HG03159 (cell line): ENCODE results near the gene CMSS1.
"Not testable (repeated sequence)": the region's sequence is repeated elsewhere in the genome, so short reads cannot be mapped to it uniquely, and the experiment has no call there.

Source experiments
- ATAC-seq: cut with Tn5 transposase; IDR thresholded peaks from one replicate; pipeline ENCODE4 v1.9.1; 2021; ENCODE audit warnings: mild to moderate bottlenecking, moderate library complexity; ENCODE audit not compliant: unreplicated experiment

Gene CMSS1

GRCh38 chr3:100075196-100075595 lies 257.5 kb downstream of the CMSS1 start:
- no peak for ATAC-seq

DNA sequence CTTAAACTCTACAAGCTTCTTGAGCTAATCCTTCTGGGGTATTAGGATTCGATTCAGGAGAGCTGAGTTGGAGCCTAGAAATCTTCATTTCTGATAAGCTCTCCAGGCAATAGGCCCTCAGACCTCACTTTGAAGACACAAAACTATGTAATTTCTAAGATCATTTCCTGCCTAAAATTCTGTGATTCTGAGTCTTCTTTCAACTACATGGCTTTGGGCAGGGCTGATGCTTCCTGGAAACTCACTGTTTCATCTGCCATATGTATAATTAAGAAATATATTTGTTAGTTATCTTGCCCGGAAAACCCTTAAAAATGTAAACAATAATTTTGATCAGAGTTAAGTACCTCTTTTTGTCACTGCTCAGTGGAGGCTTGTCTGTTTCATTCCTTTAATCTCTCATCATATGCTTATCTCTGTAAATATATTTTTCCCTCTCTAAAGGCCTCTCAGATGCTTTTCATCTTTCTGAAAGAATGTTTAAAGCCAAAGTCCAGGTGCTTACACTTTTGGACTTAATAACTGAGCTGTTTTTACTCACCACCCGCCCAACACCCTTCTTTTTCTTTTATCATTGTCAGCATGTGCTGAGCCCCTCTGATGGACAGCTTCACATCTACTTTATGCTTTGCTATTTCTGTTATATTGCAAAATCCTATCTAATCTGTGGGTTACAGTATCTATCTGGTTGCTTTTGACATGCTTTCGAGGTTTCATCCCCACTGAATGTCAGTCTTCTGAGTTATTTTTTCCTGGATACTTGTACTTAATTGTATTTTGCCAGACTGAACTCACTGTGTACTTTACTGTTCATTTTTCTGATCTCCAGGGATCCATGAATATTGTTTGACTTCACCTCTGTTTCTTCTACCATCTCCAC lies 258.4 kb downstream of the CMSS1 start:
- no peak for ATAC-seq

DNA sequence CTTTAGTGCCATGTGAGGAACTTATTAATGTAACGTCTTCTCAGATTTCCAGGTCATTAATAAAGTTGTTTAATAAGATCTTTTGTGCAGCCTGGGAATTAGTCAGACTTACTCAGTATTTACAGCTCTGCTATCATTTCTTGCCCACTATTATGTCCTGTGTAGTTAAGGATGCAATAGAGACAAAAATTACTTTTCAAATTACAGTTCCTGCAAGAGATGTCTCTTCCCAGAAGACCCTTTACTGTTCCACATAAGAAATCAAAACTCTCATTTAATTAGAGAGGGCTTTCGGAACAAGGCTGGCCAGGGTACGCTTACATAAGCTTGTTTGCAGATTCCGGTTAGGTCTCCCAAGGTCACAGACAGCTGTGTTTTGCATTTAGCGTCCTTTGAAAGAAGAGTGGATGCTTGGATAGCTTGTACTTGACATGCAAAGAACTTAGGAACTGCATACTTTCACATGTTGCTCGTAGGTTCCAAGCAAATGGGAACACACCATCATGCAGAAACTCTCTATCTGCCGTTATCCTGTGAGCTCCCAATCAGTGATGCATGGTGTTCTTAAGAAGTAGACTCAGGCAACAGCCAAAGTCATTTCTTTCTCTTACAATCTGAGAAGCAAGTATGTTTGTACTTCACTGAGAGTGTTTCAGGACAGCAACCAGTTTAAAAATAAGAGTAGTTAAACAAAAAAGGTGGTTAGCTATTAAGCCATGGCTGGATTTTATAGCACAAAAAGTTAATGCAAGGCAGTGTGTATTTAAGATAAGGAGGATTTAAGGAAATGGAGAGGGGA lies 259.3 kb downstream of the CMSS1 start:
- no peak for ATAC-seq

DNA sequence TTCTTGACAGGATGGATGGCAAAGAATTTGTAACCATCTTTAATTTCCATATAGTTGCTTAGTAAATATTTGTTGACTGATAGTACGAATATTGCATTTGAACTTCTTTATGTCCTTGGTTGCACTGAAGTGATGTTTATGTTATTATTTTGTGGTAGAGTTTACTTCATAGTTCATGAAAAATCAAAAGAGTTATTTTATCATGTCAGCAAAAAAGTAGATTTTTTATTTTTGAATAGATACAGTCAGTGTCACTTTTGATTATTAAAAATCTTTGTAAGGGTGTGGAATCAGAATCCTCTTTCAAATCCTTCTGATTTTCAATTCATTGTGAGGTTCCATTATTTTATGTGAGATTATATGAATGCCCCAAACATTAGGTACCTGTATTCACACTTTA lies 261.7 kb downstream of the CMSS1 start:
- no peak for ATAC-seq

GRCh38 chr3:100080573-100080972 lies 262.9 kb downstream of the CMSS1 start:
- ATAC-seq, result no peak

DNA sequence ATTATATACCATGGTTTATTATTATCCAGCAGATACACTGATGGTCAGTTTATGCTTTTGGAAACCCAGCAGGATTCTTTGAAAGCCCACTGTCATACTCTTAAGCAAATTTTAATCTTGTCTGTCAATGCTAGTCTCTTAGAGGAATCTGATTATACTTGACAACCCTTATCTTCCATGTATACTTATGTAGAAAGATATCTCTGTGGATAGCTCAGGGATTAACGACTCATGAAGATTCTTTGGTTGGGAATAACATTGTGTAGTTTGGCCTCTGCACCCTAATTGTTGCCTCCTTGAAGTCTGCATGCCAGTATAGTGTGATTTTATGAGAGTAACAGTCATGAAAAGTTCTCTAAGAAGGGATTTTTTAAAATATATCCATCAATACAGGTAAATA lies 263.6 kb downstream of the CMSS1 start:
- ATAC-seq, result no peak

DNA sequence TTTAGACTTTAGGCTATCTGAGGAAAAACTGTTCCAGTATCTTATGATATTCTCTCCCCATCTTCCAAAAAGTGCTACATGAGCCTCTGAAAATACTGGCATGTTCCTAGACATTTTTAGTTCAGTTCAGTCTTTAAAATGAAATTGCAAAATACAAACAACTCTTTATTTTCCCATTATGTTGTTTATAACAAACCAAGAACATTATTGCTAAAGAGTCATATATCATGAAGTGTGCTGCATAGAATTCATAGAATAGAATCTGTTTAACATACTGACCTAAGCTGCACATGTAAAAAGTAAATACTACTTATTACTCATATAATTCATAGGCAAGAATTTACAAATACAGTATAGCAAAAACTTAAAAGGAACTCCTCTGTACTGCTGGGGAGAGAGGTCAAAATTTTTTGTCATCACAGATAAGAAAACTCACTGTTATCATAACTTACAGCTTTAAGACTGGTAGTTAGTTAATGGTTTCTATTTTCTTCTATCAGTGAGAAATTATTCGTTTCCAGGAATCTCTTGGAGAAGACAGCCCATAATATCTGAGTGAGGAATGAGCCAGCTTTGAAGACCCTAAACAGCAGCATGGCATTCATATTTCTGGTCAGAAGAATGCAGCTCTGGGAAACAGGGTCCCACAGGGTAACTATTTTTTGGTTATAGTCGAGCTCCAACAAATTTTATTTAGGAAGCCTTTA lies 264.5 kb downstream of the CMSS1 start:
- no peak for ATAC-seq

- ATAC-seq, result no peak
Measured at GRCh38 chr3:100082714-100083113, 265.1 kb downstream of the CMSS1 start.

DNA sequence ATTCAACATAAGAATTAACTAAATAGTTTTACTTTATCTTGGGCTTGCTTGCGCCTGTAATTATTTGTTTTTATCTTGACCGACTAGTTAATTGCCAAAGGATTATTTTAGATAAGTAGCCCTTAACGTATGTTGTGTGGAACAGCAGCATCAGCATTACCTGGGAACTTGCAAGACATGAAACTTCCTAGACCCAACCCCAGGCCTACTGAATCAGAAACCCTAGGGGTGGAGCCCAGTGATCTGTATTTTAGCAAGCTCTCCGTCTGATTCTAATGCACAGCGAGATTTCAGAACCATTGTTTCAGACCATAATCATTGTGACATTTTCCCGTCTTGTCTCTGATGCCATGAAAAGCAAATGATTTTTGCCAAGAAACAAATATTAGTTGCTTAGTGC lies 265.5 kb downstream of the CMSS1 start:
- no peak for ATAC-seq

- ATAC-seq, result no peak
Measured at GRCh38 chr3:100084100-100084806, 266.6 kb downstream of the CMSS1 start.

- ATAC-seq, result no peak
Measured at GRCh38 chr3:100086401-100086800, 268.7 kb downstream of the CMSS1 start.

DNA sequence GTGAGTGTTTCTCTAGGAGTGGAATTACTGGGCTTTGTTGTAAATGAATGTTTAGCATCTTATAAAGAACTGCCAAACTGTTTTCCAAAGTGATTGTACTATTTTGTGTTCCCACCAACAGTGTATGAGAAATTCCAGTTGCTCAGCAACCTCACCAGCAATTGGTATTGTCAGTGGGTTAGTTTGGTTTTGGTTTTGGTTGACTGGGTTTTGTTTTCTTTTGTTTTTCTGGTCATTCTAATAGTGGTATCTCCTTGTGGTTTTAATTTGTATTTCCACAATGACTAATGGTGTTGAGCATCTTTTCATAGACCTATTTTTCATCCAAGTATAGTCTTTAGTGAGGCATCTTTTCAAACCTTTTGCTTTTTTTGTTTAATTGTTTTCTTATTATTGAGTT lies 269.5 kb downstream of the CMSS1 start:
- peak; percentile 91 for ATAC-seq

- ATAC-seq, result no peak
Measured at GRCh38 chr3:100088735-100089368, 271.2 kb downstream of the CMSS1 start.

GRCh38 chr3:100089812-100090668 lies 272.4 kb downstream of the CMSS1 start:
- ATAC-seq, result peak; percentile 52

DNA sequence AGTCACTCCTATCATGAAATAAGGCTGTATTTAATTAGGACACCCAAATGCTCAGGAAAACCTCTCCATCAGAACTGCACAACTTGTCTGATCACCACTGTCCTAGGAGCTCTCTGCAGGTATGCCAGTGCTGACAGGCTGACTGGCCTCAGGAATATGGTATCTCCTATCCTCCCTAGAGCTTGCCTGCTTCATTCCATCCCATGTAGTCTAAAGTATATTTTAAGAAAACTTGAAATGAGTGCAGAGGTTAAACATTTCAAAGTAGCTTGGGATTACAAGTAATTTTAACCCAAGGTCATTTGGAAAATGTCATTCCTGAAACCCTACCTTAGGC lies 273.0 kb downstream of the CMSS1 start:
- ATAC-seq, result no peak

- ATAC-seq, result no peak
Measured at GRCh38 chr3:100093831-100094230, 276.2 kb downstream of the CMSS1 start.

- not testable (repeated sequence) for ATAC-seq
Measured at GRCh38 chr3:100096286-100096685, 278.6 kb downstream of the CMSS1 start.

- no peak for ATAC-seq
Measured at GRCh38 chr3:100096866-100097265, 279.2 kb downstream of the CMSS1 start.

DNA sequence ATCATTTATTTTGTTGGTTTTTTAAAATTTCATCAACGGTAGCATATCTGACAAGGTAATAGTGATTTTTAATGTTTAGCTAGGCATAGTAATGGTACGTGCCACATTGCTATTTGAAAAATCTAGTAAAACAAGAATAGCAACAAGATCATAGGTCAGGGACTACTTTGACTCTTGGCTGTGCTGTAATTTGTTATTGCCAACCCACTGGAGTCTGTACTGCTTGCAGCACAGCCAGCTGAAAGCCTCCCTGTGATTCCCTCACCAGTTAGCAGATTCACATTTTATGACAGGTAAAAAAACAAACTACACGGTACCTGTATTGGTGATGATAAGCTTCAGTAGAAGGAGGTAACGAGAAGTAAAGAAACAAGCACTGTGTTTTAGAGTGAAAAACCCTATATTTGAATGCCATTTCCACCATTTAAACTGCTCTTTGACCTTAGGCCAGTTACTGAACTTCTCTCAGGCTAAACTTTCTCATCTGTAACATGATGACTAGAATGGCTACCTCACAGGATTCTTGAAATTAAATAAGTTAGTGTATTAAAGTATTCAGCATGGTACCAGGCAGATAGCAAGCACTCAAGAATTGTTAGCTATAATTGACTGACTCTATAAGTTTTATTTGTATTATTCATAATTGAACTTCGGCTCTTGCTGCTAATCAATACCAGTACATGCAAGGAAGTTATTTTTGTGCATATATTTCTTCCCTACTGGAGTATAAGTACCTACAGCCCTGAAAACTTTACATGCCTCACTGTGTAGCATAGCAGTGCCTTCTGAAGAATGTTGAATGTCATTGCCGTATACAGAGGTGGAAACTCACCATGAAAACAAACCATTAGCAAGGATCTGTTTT lies 280.5 kb downstream of the CMSS1 start:
- ATAC-seq, result no peak
